ENCODE data around the gene ENO2.

ENO2 gene

DNA sequence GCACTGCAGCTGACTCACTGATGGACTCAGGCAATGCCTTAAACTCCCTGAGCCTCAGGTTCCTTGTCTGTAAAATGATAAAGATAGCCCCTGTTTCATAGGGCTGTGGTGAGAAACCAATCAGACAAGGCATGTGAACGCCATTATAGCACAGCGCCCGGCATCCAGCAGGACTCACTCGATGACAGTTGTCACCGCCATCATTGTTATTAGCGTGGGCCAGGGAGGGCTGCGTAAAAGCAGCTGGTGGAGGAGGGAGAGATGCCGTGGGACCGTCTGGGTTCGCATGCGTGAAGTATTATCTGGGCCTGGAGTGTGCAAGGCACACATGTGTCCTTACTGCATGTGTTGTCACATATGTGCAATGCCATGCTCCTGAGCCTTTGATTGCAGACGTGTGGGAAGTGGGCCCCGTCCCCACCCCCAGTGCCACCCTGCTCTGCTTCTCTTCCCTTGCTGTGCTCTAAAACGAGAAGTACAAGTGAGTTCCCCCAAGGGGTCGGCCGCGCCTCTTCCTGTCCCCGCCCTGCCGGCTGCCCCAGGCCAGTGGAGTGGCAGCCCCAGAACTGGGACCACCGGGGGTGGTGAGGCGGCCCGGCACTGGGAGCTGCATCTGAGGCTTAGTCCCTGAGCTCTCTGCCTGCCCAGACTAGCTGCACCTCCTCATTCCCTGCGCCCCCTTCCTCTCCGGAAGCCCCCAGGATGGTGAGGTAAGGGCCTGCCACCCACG lies 36.6 kb downstream of the ENO2 start, which contains the start of gene PTPN6:
Gene PTPN6 (plus strand): TSS at position 546 of the 730 bp plus-strand sequence. CDS start 157 bp downstream, at position 703.
- no peak for DNase-seq

DNA sequence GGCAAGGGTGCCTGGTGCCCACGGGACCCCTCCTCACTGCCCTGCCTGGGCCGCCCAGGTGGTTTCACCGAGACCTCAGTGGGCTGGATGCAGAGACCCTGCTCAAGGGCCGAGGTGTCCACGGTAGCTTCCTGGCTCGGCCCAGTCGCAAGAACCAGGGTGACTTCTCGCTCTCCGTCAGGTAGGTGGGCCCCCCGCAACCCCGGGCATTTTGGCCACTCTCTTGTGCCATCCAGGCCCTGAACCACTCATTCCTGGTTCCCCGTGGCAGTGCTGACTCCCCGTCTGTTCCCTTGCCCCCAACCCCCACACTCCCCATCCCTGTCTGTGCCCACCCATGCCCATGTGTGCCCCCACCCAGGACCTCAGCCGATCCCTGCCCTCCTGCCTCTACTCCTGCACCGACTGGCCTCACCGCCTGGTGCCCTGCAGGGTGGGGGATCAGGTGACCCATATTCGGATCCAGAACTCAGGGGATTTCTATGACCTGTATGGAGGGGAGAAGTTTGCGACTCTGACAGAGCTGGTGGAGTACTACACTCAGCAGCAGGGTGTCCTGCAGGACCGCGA lies 37.3 kb downstream of the ENO2 start:
- DNase-seq = no peak

GRCh38 chr12:6952121-6952862 lies 37.9 kb downstream of the ENO2 start:
- DNase-seq = no peak

DNA sequence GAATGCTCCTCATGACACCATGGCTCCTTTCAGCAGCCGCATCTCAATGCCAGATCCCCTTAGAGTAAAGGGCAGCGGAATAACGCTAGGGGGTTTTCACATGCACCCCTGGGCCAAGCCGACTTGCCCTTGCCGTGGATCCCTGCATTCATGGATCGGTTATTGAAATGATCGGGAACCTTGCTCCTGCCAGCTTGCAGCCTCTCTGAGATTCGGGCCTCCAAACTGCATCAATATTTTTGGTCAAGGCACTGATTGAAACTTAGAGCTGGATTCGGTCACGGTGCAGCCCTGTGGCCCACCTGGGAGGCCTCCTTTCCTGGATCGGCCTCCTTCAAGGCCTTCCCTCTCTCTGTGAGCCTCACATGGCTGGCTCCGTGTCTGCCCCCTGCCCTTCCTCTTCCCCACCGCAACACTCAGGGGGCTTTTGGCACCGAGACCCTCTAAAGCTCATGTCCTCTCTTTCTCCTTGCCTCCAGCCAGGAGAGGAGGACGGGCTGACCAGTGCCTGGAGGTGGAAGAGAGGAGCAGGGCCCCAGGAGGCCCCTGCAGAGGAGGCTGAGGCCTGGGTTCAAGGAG lies 38.6 kb downstream of the ENO2 start:
- DNase-seq = no peak

DNA sequence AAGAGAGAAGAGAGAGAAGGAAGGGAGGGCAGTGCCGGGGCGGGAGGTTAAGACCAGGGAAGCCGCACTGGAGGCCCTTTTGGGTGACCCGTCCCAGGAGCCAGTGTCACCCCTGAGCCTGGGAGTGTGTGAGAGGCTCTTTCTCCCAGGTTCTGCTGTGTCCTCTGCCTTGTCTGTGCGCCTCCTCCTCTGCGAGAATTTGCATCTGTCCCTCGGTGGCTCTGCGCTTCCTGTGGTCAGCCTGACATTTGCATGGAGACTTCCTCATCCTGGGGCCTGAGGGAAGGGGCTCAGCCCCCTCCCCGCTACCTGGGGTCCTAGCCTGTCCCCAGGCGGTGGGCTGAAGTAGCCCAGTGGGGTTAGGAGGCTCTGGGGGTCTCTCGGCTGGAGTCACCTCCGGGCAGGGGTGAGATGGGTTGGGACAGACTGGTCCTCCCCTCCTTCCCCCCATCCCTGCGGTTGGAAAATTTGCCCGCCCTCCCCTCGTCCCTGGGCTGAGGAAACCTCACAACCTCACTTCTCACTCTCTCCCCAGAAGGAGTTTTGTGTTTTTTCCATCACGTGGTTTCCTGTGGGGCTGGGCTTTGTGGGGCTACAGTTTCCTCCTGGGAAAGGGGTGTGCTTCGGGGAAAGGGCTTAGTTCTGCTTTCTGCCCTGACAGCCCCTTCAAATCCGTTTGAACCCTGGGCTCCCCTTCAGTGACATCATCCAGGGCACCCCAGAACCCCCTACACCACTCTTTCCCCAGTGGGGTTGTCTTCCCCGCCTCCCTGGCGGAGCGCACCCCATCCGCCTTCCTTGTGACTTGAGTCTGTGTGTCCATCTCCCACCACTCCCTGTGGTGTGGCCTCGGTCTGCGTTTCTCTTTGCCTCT lies 39.3 kb downstream of the ENO2 start:
- DNase-seq = peak; percentile 75

DNA sequence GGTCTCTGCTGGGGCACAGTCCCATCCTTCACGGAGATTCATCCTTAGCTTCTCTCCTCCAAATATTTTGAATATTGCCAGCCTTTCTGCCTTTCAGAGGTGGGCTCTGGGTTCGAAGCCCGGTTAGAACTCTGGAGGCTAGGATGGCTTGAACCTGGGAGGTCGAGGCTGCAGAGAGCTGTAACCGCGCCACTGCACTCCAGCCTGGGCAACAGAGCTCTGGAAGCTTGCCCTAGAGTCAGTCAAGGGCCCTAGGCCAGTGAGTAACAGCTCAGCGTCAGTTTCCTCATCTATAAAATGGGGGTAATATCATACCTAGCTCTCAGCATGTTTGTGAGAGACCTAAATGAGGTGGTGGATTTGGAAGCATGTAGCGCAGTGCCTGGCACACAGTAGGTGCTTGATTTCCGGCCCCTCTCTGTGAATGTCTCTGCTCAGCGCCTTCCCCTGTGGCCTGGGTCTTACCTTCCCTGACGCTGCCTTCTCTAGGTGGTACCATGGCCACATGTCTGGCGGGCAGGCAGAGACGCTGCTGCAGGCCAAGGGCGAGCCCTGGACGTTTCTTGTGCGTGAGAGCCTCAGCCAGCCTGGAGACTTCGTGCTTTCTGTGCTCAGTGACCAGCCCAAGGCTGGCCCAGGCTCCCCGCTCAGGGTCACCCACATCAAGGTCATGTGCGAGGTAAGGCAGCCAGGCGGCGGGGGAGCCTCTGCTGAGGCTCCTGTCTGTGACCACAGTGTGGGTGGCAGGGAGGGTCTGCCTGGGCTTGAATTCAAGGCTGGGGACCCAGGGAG lies 40.1 kb downstream of the ENO2 start:
- DNase-seq = no peak

DNA sequence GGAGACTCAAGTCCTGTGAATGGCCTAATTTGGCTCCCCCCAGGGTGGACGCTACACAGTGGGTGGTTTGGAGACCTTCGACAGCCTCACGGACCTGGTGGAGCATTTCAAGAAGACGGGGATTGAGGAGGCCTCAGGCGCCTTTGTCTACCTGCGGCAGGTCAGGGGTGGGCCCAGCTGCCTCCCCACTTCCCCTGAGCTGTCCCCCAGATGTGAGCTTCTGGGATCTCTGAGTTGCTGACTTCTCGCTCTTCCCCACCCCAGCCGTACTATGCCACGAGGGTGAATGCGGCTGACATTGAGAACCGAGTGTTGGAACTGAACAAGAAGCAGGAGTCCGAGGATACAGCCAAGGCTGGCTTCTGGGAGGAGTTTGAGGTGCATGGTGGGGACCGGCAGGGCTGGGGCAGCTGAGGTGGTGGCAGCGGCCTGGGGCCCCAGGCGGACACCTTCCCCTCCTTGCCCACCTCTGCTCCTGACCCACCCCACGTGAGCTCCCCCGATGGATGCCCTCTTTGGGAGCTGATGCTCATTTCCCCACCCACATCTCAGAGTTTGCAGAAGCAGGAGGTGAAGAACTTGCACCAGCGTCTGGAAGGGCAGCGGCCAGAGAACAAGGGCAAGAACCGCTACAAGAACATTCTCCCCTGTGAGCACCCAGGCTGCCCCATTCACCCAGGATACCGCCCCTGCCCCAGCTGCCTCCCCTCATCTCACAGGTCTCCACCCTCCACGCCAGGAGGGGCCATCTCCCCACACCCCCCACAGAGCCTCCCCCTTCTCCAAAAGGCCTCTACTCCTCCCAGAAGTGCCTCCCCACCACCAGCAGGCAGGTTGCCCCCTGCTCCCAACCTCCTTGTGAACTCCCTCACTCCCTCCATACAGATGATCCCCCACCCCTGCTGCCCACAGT lies 41.0 kb downstream of the ENO2 start:
- no peak for DNase-seq

- DNase-seq = no peak
These were observed 41.8 kb downstream of the ENO2 start for GRCh38 chr12:6956021-6956727.

- no peak for DNase-seq
These were observed 42.8 kb downstream of the ENO2 start for GRCh38 chr12:6957151-6957701.

GRCh38 chr12:6957741-6958608 lies 43.6 kb downstream of the ENO2 start:
- DNase-seq = no peak

DNA sequence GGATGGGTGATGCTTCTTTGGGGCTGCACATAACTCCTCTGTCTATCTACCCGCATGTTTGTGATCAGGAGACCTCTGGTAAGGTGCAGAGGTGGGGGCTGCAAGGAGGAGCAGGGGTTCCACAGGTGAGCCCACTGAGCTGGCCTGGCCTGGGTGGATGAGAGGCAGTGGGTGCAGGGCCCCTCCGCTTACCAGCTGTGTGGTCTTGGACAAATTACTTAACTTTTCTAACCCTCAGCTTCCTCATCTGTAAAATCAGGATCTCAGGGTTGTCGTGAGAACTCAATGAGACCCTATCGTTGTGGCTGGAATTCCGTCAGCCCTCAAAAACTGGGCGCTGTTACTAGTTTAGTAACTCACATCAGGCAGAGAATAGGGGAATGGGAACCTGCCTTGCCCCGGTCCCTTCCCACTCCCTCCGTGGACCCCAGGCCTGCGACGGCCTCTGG lies 44.3 kb downstream of the ENO2 start:
- DNase-seq = no peak

DNA sequence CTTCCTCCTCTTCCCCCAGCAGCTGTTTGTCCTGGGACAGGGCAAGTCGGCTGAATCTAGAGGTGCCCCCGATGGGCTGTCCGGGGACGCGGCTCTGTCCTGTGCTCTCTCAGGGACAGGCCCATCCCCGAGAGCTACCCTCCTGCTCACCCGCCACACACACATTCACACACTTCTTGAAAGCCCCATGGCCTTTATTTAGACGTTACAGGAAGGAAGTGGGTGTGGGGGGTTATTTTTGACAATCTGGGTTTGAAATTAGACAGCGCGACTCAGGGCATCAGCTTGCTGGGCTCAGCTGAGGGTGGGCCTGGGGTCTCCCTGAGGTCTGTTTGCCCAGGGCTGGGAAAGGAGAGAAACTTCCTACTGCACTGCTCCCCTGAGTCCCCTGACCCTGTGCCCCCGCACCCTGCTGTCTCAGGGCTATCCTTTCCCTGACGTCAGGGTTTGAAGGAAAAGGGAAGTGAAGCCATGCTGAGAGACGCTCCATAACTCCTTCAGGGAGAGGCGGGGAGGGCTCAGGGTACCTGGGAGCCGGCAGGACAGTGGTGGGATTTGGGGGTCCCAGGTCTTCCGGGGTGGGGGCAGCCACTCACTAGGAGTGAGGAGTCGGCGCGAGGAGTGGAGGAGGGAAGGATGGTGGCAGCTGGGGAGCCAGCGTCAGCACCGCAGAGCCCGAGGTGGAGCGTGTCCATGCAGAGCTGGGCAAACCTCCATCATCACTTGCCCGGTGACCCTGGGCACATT lies 44.9 kb downstream of the ENO2 start:
- DNase-seq = no peak

GRCh38 chr12:6959805-6960592 lies 45.6 kb downstream of the ENO2 start:
- no peak for DNase-seq

GRCh38 chr12:6960593-6961277 lies 46.4 kb downstream of the ENO2 start:
- peak; percentile 42 for DNase-seq

GRCh38 chr12:6961278-6961694 lies 46.9 kb downstream of the ENO2 start:
- peak; percentile 28 for DNase-seq

- DNase-seq = peak; percentile 89
These were observed 47.4 kb downstream of the ENO2 start for GRCh38 chr12:6961695-6962284.
